Muscle layer of duodenum (tissue), 2 donors: ENCODE data around the gene ARHGAP19.
A peak's percentile ranks its signal among the peaks of the same experiment; 100 is the strongest.

Experiments
- H3K27ac ChIP-seq: one replicate; pipeline ENCODE4 v1.7.0; 2013; ENCODE audit warnings: mild to moderate bottlenecking, low read length
- H3K27me3 ChIP-seq: one replicate; pipeline ENCODE4 v1.7.0; 2013; ENCODE audit warnings: low read depth, mild to moderate bottlenecking, control low read depth, low read length
- H3K36me3 ChIP-seq, 2 donors: one replicate each; pipeline ENCODE4 v1.7.0; 2013; ENCODE audit warnings: low read length in 2 of 2, control low read depth in 1 of 2, mild to moderate bottlenecking in 1 of 2; ENCODE audit not compliant: insufficient read depth in 2 of 2, control insufficient read depth in 1 of 2
- H3K4me1 ChIP-seq, 2 donors: one replicate each; pipeline ENCODE4 v1.7.0; 2013; ENCODE audit warnings: low read length in 2 of 2, mild to moderate bottlenecking in 2 of 2, control low read depth in 1 of 2, moderate library complexity in 1 of 2; ENCODE audit not compliant: insufficient read depth in 2 of 2, control insufficient read depth in 1 of 2
- H3K4me3 ChIP-seq, 2 donors: one replicate each; pipeline ENCODE4 v1.7.0; 2013; ENCODE audit warnings: low read length in 2 of 2, low read depth in 1 of 2, mild to moderate bottlenecking in 1 of 2
- H3K9me3 ChIP-seq, 2 donors: one replicate each; pipeline ENCODE4 v1.7.0; 2013; ENCODE audit warnings: low read length in 2 of 2, control low read depth in 1 of 2, mild to moderate bottlenecking in 1 of 2; ENCODE audit not compliant: control insufficient read depth in 1 of 2
- donor health status: healthy.

ARHGAP19 gene

GRCh38 chr10:97182288-97182990, 110.0 kb downstream of the ARHGAP19 start:
- Histone ChIP-seq H3K4me3 (no peak overlapping the region), H3K9me3 (no peaks in the 10 kb centered on the region), H3K36me3 (no peaks in the 10 kb centered on the region), H3K4me1 (peaks cover 0 to 13% of the 10 kb centered on the region in 2 donors), H3K27me3 (peaks cover 41% of the 10 kb centered on the region), H3K27ac (no peak overlapping the region)

- Histone ChIP-seq H3K4me1 (peaks cover 0 to 13% of the 10 kb centered on the region in 2 donors), H3K36me3 (no peaks in the 10 kb centered on the region), H3K4me3 (no peak overlapping the region), H3K27me3 (peaks cover 32% of the 10 kb centered on the region), H3K27ac (no peak overlapping the region), H3K9me3 (no peaks in the 10 kb centered on the region)
Measured at GRCh38 chr10:97180986-97181385, 111.5 kb downstream of the ARHGAP19 start.

- H3K9me3 ChIP-seq, result no peaks in the 10 kb centered on the region
- peaks cover 29% of the 10 kb centered on the region for H3K27me3 ChIP-seq
- no peak overlapping the region for H3K27ac ChIP-seq
- no peaks in the 10 kb centered on the region for H3K36me3 ChIP-seq
- no peak overlapping the region for H3K4me3 ChIP-seq
- peaks cover 0 to 9% of the 10 kb centered on the region in 2 donors for H3K4me1 ChIP-seq
Measured at GRCh38 chr10:97180363-97180755, 112.1 kb downstream of the ARHGAP19 start.

GRCh38 chr10:97179731-97180362, 112.6 kb downstream of the ARHGAP19 start:
- H3K4me1 ChIP-seq, result peaks cover 0 to 3% of the 10 kb centered on the region in 2 donors
- no peaks in the 10 kb centered on the region for H3K9me3 ChIP-seq
- H3K27me3 ChIP-seq, result peaks cover 24% of the 10 kb centered on the region
- peak overlapping the region in 1 of 2 donors; percentile 17 for H3K4me3 ChIP-seq
- H3K36me3 ChIP-seq, result no peaks in the 10 kb centered on the region
- H3K27ac ChIP-seq, result no peak overlapping the region

GRCh38 chr10:97179311-97179710, 113.1 kb downstream of the ARHGAP19 start:
- H3K36me3 ChIP-seq, result no peaks in the 10 kb centered on the region
- peak overlapping the region in 1 of 2 donors; percentile 17 for H3K4me3 ChIP-seq
- H3K27me3 ChIP-seq, result peaks cover 19% of the 10 kb centered on the region
- peaks cover 0 to 3% of the 10 kb centered on the region in 2 donors for H3K4me1 ChIP-seq
- no peaks in the 10 kb centered on the region for H3K9me3 ChIP-seq
- no peak overlapping the region for H3K27ac ChIP-seq

- Histone ChIP-seq H3K36me3 (no peaks in the 10 kb centered on the region), H3K9me3 (no peaks in the 10 kb centered on the region), H3K27me3 (peaks cover 12% of the 10 kb centered on the region), H3K4me3 (no peak overlapping the region), H3K4me1 (peaks cover 0 to 3% of the 10 kb centered on the region in 2 donors), H3K27ac (no peak overlapping the region)
Measured at GRCh38 chr10:97178074-97178473, 114.4 kb downstream of the ARHGAP19 start.

- H3K27me3 ChIP-seq, result peaks cover 12% of the 10 kb centered on the region
- H3K36me3 ChIP-seq, result no peaks in the 10 kb centered on the region
- H3K4me1 ChIP-seq, result peaks cover 0 to 3% of the 10 kb centered on the region in 2 donors
- no peak overlapping the region for H3K27ac ChIP-seq
- no peak overlapping the region for H3K4me3 ChIP-seq
- H3K9me3 ChIP-seq, result no peaks in the 10 kb centered on the region
Measured at GRCh38 chr10:97176226-97176625, 116.2 kb downstream of the ARHGAP19 start.

- H3K4me3 ChIP-seq, result no peak overlapping the region
- H3K4me1 ChIP-seq, result peaks cover 0 to 3% of the 10 kb centered on the region in 2 donors
- peaks cover 12% of the 10 kb centered on the region for H3K27me3 ChIP-seq
Measured at GRCh38 chr10:97175586-97175985, 116.9 kb downstream of the ARHGAP19 start.

GRCh38 chr10:97174941-97175340, 117.5 kb downstream of the ARHGAP19 start:
- no peaks in the 10 kb centered on the region for H3K9me3 ChIP-seq
- H3K27ac ChIP-seq, result no peak overlapping the region

More at GRCh38 chr10:97175586-97175985, 116.9 kb downstream of the ARHGAP19 start:
- Histone ChIP-seq H3K9me3 (no peaks in the 10 kb centered on the region), H3K27ac (no peak overlapping the region), H3K36me3 (no peaks in the 10 kb centered on the region)

GRCh38 chr10:97174276-97174775, 118.1 kb downstream of the ARHGAP19 start:
- Histone ChIP-seq H3K4me1 (no peaks in the 10 kb centered on the region), H3K4me3 (no peak overlapping the region), H3K27me3 (peaks cover 5% of the 10 kb centered on the region), H3K9me3 (no peaks in the 10 kb centered on the region), H3K36me3 (no peaks in the 10 kb centered on the region), H3K27ac (no peak overlapping the region)

More at GRCh38 chr10:97174941-97175340, 117.5 kb downstream of the ARHGAP19 start:
- Histone ChIP-seq H3K4me1 (peaks cover 0 to 3% of the 10 kb centered on the region in 2 donors), H3K36me3 (no peaks in the 10 kb centered on the region), H3K4me3 (no peak overlapping the region), H3K27me3 (peaks cover 5% of the 10 kb centered on the region)

GRCh38 chr10:97173036-97173435, 119.4 kb downstream of the ARHGAP19 start:
- no peaks in the 10 kb centered on the region for H3K27me3 ChIP-seq
- no peak overlapping the region for H3K27ac ChIP-seq
- no peaks in the 10 kb centered on the region for H3K4me1 ChIP-seq
- H3K9me3 ChIP-seq, result no peaks in the 10 kb centered on the region
- no peak overlapping the region for H3K4me3 ChIP-seq
- H3K36me3 ChIP-seq, result no peaks in the 10 kb centered on the region
